Activated CD8-positive, alpha-beta T cell treated with anti-CD3 and anti-CD28 coated beads, Interleukin-2, amount 10 ng/mL, durations not matched to agents 7 days and 5 days (primary cell): ENCODE data around the gene YDJC. TPM values are rescaled to one million over a fixed set of nuclear protein-coding genes. Genes with fewer than 3 reads are reported as not detected.
"Not testable (repeated sequence)": the region's sequence is repeated elsewhere in the genome, so short reads cannot be mapped to it uniquely, and the experiment has no call there.

Experiments
- ATAC-seq: fragments of 150-1000 bp; cut with Tn5 transposase; one replicate; pipeline ENCODE4 v1.10.0; 2021; ENCODE audit warnings: moderate library complexity
- CTCF ChIA-PET: fragments of 350-600 bp; sonication (Branson Sonifier 250); formaldehyde crosslinking; loops from one replicate; lab custom pipeline; 2021; ENCODE audit warnings: antibody characterized with exemption; lab: Charles Lee
- POLR2A ChIA-PET: fragments of 350-600 bp; sonication (Branson Sonifier 250); formaldehyde crosslinking; loops from one replicate; lab custom pipeline; 2021; ENCODE audit warnings: antibody characterized with exemption; lab: Charles Lee
- DNase-seq: peaks from one replicate; pipeline ENCODE4 v3.0.0-alpha.2; 2020
- H3K27ac Mint-ChIP-seq: one replicate; pipeline ENCODE4 v1.8.0; 2021; ENCODE audit warnings: mild to moderate bottlenecking, mixed read lengths
- H3K27me3 Mint-ChIP-seq: one replicate; pipeline ENCODE4 v1.8.0; 2021; ENCODE audit warnings: low read depth, mixed read lengths
- H3K36me3 Mint-ChIP-seq: one replicate; pipeline ENCODE4 v1.8.0; 2021; ENCODE audit warnings: low read depth, mixed read lengths
- H3K4me1 Mint-ChIP-seq: one replicate; pipeline ENCODE4 v1.8.0; 2021; ENCODE audit warnings: low read depth, mixed read lengths
- H3K4me3 Mint-ChIP-seq: one replicate; pipeline ENCODE4 v1.8.0; 2021; ENCODE audit warnings: mild to moderate bottlenecking, mixed read lengths
- H3K9me3 Mint-ChIP-seq: one replicate; pipeline ENCODE4 v1.8.0; 2022; ENCODE audit warnings: mixed read lengths; ENCODE audit not compliant: insufficient read depth
- total RNA-seq, 2 experiments: library from RNA; stranded (reverse); gene quantifications; one replicate each; pipeline ENCODE4 v1.2.3, GENCODE V29; 2021

The YDJC gene
- total RNA-seq = 10 to 100 TPM; 46.7 to 47.1 TPM

DNA sequence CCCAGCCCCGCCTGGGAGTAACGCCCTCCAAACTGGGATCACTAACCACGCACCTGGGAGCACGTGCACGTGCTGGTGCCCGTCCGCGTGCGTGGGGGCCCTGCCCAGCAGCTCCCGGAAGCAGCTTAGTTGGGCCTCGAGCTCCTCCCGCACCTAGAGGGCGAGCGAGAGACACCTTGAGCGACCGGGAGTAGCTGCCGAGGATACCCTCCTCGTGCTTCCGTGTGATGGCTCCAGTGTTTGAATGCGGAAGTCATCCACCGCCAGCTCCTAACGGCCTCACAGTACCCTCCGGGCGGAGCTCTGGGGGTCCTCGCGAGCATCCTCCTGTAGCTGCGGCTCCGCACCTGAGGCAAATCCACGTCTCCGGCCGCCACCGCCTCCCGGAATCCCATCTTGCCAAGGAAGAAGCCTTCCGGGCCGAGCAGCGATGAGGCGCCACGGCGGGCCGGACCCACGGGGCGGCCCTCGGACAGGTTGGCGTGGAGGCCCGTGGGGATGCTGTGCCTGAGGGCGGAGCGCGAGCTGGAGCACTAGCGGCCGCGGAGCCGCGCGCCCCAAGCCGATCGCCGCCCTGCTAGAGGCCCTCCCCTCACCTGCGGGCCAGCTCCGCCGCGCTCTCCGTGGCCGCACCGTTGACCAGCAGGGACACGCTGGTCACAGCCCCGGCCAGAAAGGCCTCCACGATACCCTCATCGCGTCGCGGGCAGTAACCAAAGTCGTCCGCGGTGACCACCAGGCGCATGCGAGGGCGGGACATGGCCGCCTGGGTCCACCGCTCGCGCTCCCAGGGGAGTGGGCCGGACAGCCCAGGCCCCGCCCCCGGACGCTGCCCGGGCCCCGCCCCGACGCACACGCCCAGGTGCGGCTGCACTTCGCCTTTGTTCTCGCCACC is at the start of gene YDJC:
YDJC (minus strand) TSS at position 768 of the 895 bp plus-strand sequence; CDS start at position 760, 8 bp downstream.
- ChIA-PET CTCF (interaction anchor here (0.6 to 13.1 kb wide), 23 partner anchors 10 to 1236 kb away, joined by 3 to 304 read pairs (median 4); partner anchors contain the start of genes SDF2L1 and UBE2L3), POLR2A (interaction anchor here (0.7 to 3.9 kb wide), 12 partner anchors 8 to 61 kb away, joined by 3 to 62 read pairs (median 6); partner anchors contain the start of gene SDF2L1)
- peaks cover 46% of the 10 kb centered on the region for H3K4me1 Mint-ChIP-seq
- peak within 1 kb of the TSS; percentile 87 for H3K4me3 Mint-ChIP-seq
- H3K27me3 Mint-ChIP-seq = no peaks in the 10 kb centered on the region
- peak; percentile 88 for ATAC-seq
- peak; percentile 95 for DNase-seq
- peak within 1 kb of the TSS; percentile 95 for H3K27ac Mint-ChIP-seq
- peaks cover 28% of the 10 kb centered on the region for H3K36me3 Mint-ChIP-seq
- H3K9me3 Mint-ChIP-seq = no peaks in the 10 kb centered on the region

DNA sequence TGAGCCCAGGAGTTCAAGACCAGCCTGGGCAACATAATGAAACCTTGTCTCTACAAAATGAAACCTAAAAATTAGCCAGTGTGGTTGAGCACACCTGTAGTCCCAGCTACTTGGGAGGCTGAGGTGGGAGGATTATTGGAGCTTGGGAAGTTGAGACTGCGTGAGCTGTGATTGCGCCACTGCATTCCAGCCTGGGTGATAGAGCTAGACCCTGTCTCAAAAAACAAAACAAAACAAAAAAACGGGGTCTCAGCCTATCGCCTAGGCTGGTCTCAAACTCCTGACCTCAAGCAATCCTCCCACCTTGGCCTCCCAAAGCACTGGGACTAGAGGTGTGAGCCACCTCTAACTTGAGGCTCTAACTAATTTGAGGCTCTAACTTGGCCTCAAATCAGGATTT is 49.6 kb upstream of the YDJC start:
- Mint-ChIP-seq H3K36me3 (peaks cover 36% of the 10 kb centered on the region), H3K27ac (no peak overlapping the region), H3K4me3 (no peak overlapping the region), H3K4me1 (no peaks in the 10 kb centered on the region), H3K27me3 (no peaks in the 10 kb centered on the region), H3K9me3 (no peaks in the 10 kb centered on the region)
- DNase-seq (no peak), ATAC-seq (no peak)
- ChIA-PET CTCF (no interaction called here), POLR2A (interaction anchor here (0.6 to 0.8 kb wide), 2 partner anchors 13 to 236 kb away, joined by 3 to 5 read pairs; partner anchors contain the start of gene PPIL2)

DNA sequence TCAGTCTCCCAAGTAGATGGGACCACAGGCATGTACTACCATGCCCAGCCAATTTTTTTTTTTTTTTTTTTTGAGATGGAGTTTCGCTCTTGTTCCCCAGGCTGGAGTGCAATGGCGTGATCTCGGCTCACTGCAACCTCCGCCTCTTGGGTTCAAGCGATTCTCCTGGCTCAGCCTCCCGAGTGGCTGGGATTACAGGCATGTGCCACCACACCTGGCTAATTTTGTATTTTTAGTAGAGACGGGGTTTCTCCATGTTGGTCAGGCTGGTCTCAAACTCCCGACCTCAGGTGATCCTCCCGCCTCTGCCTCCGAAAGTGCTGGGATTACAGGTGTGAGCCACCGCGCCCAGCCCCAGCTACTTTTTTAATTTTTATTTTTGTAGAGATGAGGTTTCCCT is 49.0 kb upstream of the YDJC start:
- H3K9me3 Mint-ChIP-seq, DNase-seq, H3K27ac Mint-ChIP-seq, H3K4me1 Mint-ChIP-seq, H3K27me3 Mint-ChIP-seq, ATAC-seq, CTCF ChIA-PET, H3K4me3 Mint-ChIP-seq: not testable (repeated sequence)
- peaks cover 40% of the 10 kb centered on the region for H3K36me3 Mint-ChIP-seq
- POLR2A ChIA-PET = interaction anchor here (0.6 kb wide), 1 partner anchor 237 kb away, joined by 5 read pairs; no protein-coding TSS in a partner anchor

DNA sequence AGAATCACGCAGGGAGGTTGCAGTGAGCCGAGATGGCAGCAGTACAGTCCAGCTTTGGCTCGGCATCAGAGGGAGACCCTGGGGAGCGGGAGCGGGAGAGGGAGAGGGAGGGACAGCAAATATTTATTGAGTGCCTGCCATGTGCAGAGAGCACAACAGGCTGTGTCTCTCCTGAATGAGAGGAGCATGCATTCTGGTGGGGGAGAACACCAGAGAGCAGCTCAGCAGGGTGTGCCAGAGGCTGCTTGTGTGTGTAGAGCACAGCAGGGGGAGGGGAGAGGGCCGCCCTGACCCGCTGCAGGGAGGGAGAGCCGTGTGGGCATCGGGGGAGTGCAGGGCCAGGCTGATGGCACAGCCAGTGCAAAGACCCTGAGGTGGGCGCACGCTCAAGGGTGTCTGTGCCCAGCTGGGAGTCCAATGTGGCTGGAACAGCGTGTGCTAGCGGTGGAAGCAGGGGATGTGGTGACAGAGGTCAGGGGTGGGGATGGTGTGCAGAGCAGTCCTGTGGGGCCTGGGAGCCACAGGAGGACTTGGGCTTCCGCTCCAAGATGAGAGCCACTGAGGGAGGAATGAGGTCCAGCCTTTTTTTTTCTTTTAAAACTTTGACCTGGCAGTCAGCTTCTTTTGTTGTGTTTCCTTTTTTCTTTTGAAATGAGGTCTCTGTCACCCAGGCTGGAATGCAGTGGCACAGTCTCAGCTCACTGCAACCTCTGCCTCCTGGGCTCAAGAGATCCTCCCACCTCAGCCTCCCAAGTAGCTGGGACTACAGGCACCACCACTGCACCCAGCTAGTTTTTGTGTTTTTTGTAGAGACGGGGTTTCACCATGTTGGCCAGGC is 48.0 kb upstream of the YDJC start:
- peaks cover 47% of the 10 kb centered on the region for H3K36me3 Mint-ChIP-seq
- H3K27me3 Mint-ChIP-seq = no peaks in the 10 kb centered on the region
- DNase-seq (no peak), ATAC-seq (no peak)
- H3K4me1 Mint-ChIP-seq = no peaks in the 10 kb centered on the region
- no peak overlapping the region for H3K27ac Mint-ChIP-seq
- ChIA-PET POLR2A (no interaction called here), CTCF (no interaction called here)
- no peak overlapping the region for H3K4me3 Mint-ChIP-seq
- H3K9me3 Mint-ChIP-seq = no peaks in the 10 kb centered on the region

GRCh38 chr22:21674638-21675245 is 44.9 kb upstream of the YDJC start:
- Mint-ChIP-seq H3K36me3 (peaks cover 59% of the 10 kb centered on the region), H3K27me3 (no peaks in the 10 kb centered on the region), H3K4me3 (no peak overlapping the region), H3K9me3 (no peaks in the 10 kb centered on the region), H3K27ac (no peak overlapping the region), H3K4me1 (peaks cover 3% of the 10 kb centered on the region)
- ChIA-PET POLR2A (interaction anchor here (1.0 kb wide), 1 partner anchor 9 kb away, joined by 5 read pairs; the partner anchor contains the start of gene PPIL2), CTCF (no interaction called here)
- DNase-seq (no peak), ATAC-seq (no peak)

DNA sequence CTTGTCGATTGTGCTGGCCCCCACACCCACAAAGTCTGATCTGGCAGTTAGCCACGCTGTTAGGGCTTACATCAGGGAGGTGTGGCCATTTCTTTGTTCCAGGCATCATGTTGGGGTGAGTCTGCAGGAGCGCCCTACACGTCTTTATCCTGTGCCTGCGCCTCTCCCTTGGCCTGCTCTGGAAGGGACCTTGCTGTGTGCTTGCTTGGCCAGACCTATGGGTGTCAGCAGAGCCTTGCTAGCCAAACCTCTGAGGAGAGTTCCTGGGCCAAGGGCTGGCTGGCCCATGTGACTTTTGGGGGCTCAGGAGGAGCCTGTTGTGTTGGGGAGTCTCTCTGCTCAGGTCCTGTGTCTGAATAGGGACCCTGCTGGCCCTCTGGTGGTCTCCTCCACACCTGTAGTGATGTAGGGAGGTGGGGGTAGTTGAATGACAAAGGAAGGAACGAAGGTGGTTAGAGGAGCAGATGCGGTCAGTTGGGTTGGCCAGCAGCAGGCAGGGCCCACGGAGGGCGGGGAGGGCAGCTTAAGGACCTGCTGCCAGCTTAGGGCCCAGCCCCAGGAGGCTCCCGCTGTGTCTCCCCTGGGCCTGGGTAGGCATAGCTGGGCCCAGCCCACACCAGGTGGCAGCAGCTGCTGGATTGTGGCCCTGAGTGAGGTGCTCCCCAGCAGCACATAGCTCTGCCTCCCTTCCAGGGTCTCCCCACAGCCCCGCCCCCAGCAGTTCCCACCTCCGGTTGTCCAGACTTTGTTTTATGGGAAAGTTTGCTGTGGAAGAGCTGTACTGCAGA is 43.9 kb upstream of the YDJC start:
- H3K9me3 Mint-ChIP-seq = no peaks in the 10 kb centered on the region
- CTCF ChIA-PET = no interaction called here
- H3K4me1 Mint-ChIP-seq = peaks cover 6% of the 10 kb centered on the region
- ATAC-seq = no peak
- H3K36me3 Mint-ChIP-seq = peaks cover 63% of the 10 kb centered on the region
- DNase-seq = no peak
- H3K27ac Mint-ChIP-seq = no peak overlapping the region
- H3K27me3 Mint-ChIP-seq = no peaks in the 10 kb centered on the region
- no peak overlapping the region for H3K4me3 Mint-ChIP-seq
- POLR2A ChIA-PET = no interaction called here

DNA sequence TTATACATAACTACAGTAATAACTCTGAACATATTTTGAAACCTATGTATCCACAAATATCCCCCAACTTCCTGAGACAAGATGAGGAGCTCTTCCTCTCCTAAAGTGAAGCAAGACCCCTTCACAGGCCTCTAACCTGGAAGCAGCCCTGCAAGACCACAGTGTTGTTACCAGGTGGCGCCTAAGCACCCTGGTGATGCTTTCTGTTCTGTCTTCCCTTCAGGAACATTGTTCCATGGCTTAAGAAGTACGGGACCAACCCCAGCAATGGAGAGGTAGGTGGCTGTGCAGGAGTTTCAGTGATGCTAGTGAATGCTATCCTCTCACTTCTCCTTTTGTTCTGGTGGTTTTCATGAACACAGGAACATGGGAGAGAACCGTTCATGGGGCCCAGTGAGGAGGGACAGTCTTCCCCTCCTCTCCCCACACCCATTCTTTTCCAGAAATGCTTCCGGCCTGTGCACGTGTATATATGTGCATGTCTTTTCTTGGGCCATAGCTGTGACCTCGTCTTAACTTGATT is 42.3 kb upstream of the YDJC start:
- Mint-ChIP-seq H3K4me1 (peaks cover 13% of the 10 kb centered on the region), H3K36me3 (peaks cover 58% of the 10 kb centered on the region), H3K4me3 (no peak overlapping the region), H3K9me3 (no peaks in the 10 kb centered on the region), H3K27me3 (no peaks in the 10 kb centered on the region), H3K27ac (peak overlapping the region; percentile 11)
- ChIA-PET POLR2A (no interaction called here), CTCF (no interaction called here)
- DNase-seq = no peak
- no peak for ATAC-seq

GRCh38 chr22:21669026-21669425 is 39.2 kb upstream of the YDJC start:
- no peak for DNase-seq
- ATAC-seq = no peak
- CTCF ChIA-PET = interaction anchor here (1.8 kb wide), 1 partner anchor 22 kb away, joined by 7 read pairs; no protein-coding TSS in a partner anchor
- Mint-ChIP-seq H3K27me3 (no peaks in the 10 kb centered on the region), H3K9me3 (no peaks in the 10 kb centered on the region), H3K36me3 (peaks cover 37% of the 10 kb centered on the region), H3K4me1 (peaks cover 28% of the 10 kb centered on the region), H3K4me3 (no peak overlapping the region), H3K27ac (no peak overlapping the region)
- POLR2A ChIA-PET = no interaction called here

- ChIA-PET POLR2A (interaction anchor here (0.6 to 2.3 kb wide), 5 partner anchors 8 to 25 kb away, joined by 4 to 12 read pairs (median 7); partner anchors contain the start of gene SDF2L1), CTCF (interaction anchor here (0.7 to 1.4 kb wide), 4 partner anchors 24 to 101 kb away, joined by 3 to 8 read pairs (median 4); partner anchors contain the start of genes SDF2L1 and YDJC)
- DNase-seq = no peak
- Mint-ChIP-seq H3K27ac (peak overlapping the region; percentile 58), H3K9me3 (no peaks in the 10 kb centered on the region), H3K4me3 (peak overlapping the region; percentile 100), H3K27me3 (no peaks in the 10 kb centered on the region), H3K36me3 (peaks cover 18% of the 10 kb centered on the region), H3K4me1 (peaks cover 28% of the 10 kb centered on the region)
- no peak for ATAC-seq
Measured at GRCh38 chr22:21666786-21667185, 37.0 kb upstream of the YDJC start.

GRCh38 chr22:21665047-21665851 is 35.4 kb upstream of the YDJC start:
- H3K9me3 Mint-ChIP-seq = no peaks in the 10 kb centered on the region
- peak overlapping the region; percentile 99 for H3K27ac Mint-ChIP-seq
- ATAC-seq (no peak), DNase-seq (no peak)
- peaks cover 25% of the 10 kb centered on the region for H3K4me1 Mint-ChIP-seq
- ChIA-PET POLR2A (interaction anchor here (0.6 to 2.3 kb wide), 10 partner anchors 9 to 1527 kb away, joined by 3 to 12 read pairs (median 4); partner anchors contain the start of gene SDF2L1), CTCF (interaction anchor here (1.0 to 1.4 kb wide), 6 partner anchors 16 to 307 kb away, joined by 3 to 8 read pairs (median 4); partner anchors contain the start of gene SDF2L1)
- H3K27me3 Mint-ChIP-seq = no peaks in the 10 kb centered on the region
- peaks cover 8% of the 10 kb centered on the region for H3K36me3 Mint-ChIP-seq
- H3K4me3 Mint-ChIP-seq = peak overlapping the region; percentile 100
